ENCODE results near the gene SLC39A11. TPM values are rescaled to one million over a fixed set of nuclear protein-coding genes. Genes with fewer than 3 reads are reported as not detected.

The SLC39A11 gene
- total and polyA plus RNA-seq, 4 donors, result 18.9 to 44.9 (median 28.2) TPM

GRCh38 chr17:72812823-72813222 is 279.7 kb downstream of the SLC39A11 start (continued):
- TF ChIP-seq CTCF (IDR thresholded peaks at IDR 0.05; ENCODE audit: low read depth, low read length, missing input control) (no peak), FOXA2 (IDR thresholded peaks at IDR 0.05) (no peak), YY1 (IDR thresholded peaks at IDR 0.05) (no peak), HNF4G (IDR thresholded peaks at IDR 0.05) (no peak), MAX (IDR thresholded peaks at IDR 0.05) (no peak)

- TF ChIP-seq SP1 (IDR thresholded peaks at IDR 0.05) (no peak), ZBTB33 (IDR thresholded peaks at IDR 0.05) (no peak), FOXA1 (IDR thresholded peaks at IDR 0.05) (no peak), TAF1 (conservative IDR thresholded peaks at IDR 0.05) (no peak), EGR1 (IDR thresholded peaks at IDR 0.05; ENCODE audit: low read depth in 2 of 2) (no peak), RXRA (IDR thresholded peaks at IDR 0.05) (no peak), JUND (IDR thresholded peaks at IDR 0.05) (no peak), MAX (IDR thresholded peaks at IDR 0.05) (no peak), ATF3 (IDR thresholded peaks at IDR 0.05) (no peak), RAD21 (IDR thresholded peaks at IDR 0.05) (no peak), CTCF (IDR thresholded peaks at IDR 0.05; ENCODE audit: low read depth, low read length, missing input control) (no peak), HNF4A (conservative IDR thresholded peaks at IDR 0.05) (no peak), GABPA (IDR thresholded peaks at IDR 0.05 in 1 of 2, conservative IDR thresholded peaks at IDR 0.05 in 1 of 2) (no peak), YY1 (IDR thresholded peaks at IDR 0.05) (no peak)
- Histone ChIP-seq H3K9ac (ENCODE audit: low read depth in 1 of 2, low read length in 2 of 2) (no peak overlapping the region), H3K27ac (ENCODE audit: low read depth in 1 of 2, low read length in 2 of 2) (no peak overlapping the region), H3K4me1 (ENCODE audit: control insufficient read depth in 4 of 4, insufficient read depth in 4 of 4, low read length in 3 of 4) (no peaks in the 10 kb centered on the region), H3K36me3 (ENCODE audit: control insufficient read depth in 4 of 4, insufficient read depth in 3 of 4, low read depth in 1 of 4, low read length in 3 of 4) (peaks cover 0 to 12% (median 2%) of the 10 kb centered on the region in 4 donors), H3K27me3 (ENCODE audit: control insufficient read depth in 4 of 4, insufficient read depth in 4 of 4, low read length in 3 of 4) (no peaks in the 10 kb centered on the region), H3K9me3 (ENCODE audit: control insufficient read depth in 4 of 4, low read length in 3 of 4) (peaks cover 0 to 6% (median 2%) of the 10 kb centered on the region in 4 donors), H3K4me3 (ENCODE audit: low read depth in 1 of 3, low read length in 3 of 3) (no peak overlapping the region)
- DNase-seq (ENCODE audit: low spot score), result no peak
- 94% methylated on average over 3 of the region's 3 CpGs for WGBS
Measured at GRCh38 chr17:72811976-72812687, 280.4 kb downstream of the SLC39A11 start.
